Measurements from ENCODE around the gene ICE1.

DNA sequence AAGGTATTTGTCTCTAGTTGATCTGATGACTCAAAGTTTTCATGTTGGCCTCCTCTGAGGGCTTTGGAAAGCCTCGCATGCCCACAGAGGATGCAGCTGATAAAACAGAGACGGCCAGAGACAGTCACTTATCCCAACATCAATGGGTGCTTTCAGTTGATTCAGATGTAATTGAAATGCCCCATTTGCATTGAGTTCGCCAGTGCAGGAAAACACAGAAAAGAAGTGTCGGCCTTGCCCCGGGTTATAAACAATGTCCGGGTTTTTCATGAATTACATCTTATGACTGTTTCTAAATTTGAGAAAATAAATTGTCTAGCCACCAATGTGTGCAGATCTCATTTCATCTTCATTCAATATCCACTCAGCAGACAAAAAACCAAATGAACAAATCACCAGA lies 42.2 kb upstream of the ICE1 start:
- TF ChIP-seq POLR2AphosphoS5 (IDR thresholded peaks at IDR 0.05; ENCODE audit: low read depth), result no peak
- TF ChIP-seq, protein P1, sequence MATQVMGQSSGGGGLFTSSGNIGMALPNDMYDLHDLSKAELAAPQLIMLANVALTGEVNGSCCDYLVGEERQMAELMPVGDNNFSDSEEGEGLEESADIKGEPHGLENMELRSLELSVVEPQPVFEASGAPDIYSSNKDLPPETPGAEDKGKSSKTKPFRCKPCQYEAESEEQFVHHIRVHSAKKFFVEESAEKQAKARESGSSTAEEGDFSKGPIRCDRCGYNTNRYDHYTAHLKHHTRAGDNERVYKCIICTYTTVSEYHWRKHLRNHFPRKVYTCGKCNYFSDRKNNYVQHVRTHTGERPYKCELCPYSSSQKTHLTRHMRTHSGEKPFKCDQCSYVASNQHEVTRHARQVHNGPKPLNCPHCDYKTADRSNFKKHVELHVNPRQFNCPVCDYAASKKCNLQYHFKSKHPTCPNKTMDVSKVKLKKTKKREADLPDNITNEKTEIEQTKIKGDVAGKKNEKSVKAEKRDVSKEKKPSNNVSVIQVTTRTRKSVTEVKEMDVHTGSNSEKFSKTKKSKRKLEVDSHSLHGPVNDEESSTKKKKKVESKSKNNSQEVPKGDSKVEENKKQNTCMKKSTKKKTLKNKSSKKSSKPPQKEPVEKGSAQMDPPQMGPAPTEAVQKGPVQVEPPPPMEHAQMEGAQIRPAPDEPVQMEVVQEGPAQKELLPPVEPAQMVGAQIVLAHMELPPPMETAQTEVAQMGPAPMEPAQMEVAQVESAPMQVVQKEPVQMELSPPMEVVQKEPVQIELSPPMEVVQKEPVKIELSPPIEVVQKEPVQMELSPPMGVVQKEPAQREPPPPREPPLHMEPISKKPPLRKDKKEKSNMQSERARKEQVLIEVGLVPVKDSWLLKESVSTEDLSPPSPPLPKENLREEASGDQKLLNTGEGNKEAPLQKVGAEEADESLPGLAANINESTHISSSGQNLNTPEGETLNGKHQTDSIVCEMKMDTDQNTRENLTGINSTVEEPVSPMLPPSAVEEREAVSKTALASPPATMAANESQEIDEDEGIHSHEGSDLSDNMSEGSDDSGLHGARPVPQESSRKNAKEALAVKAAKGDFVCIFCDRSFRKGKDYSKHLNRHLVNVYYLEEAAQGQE (IDR thresholded peaks at IDR 0.05; ENCODE audit: insufficient replicate concordance, low read depth), result no peak
- TF ChIP-seq, protein P2, sequence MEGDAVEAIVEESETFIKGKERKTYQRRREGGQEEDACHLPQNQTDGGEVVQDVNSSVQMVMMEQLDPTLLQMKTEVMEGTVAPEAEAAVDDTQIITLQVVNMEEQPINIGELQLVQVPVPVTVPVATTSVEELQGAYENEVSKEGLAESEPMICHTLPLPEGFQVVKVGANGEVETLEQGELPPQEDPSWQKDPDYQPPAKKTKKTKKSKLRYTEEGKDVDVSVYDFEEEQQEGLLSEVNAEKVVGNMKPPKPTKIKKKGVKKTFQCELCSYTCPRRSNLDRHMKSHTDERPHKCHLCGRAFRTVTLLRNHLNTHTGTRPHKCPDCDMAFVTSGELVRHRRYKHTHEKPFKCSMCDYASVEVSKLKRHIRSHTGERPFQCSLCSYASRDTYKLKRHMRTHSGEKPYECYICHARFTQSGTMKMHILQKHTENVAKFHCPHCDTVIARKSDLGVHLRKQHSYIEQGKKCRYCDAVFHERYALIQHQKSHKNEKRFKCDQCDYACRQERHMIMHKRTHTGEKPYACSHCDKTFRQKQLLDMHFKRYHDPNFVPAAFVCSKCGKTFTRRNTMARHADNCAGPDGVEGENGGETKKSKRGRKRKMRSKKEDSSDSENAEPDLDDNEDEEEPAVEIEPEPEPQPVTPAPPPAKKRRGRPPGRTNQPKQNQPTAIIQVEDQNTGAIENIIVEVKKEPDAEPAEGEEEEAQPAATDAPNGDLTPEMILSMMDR (IDR thresholded peaks at IDR 0.05; ENCODE audit: insufficient read depth, low read length), result no peak
- TF ChIP-seq GABPA (IDR thresholded peaks at IDR 0.05; ENCODE audit: low read depth), result no peak
- TF ChIP-seq SPI1 (IDR thresholded peaks at IDR 0.05; ENCODE audit: borderline replicate concordance, low read depth), result no peak

Data from HL-60 (cell line).